Esophagus muscularis mucosa (tissue), 4 donors: ENCODE measurements around the gene FGFBP1.

Source experiments
- CTCF ChIP-seq, 3 experiments: fragments of 200-600 bp in 2 of 3; fragments of 450-650 bp in 1 of 3; sonication (generic) in 2 of 3; IDR thresholded peaks; one replicate each; pipeline ENCODE4 v1.5.1; 2017 to 2019; ENCODE audit warnings: antibody characterized with exemption in 3 of 3, mild to moderate bottlenecking in 2 of 3, moderate library complexity in 1 of 3
- EP300 ChIP-seq: sonication (generic); formaldehyde crosslinking; IDR thresholded peaks from one replicate; pipeline ENCODE4 v1.6.1; 2017; ENCODE audit warnings: antibody characterized with exemption
- POLR2A ChIP-seq: fragments of 450-650 bp; IDR thresholded peaks from one replicate; pipeline ENCODE4 v1.6.1; 2017; ENCODE audit warnings: antibody characterized with exemption, moderate library complexity, mild to moderate bottlenecking, low read depth
- POLR2AphosphoS5 ChIP-seq, 2 donors: sonication (generic); formaldehyde crosslinking; IDR thresholded peaks; one replicate each; pipeline ENCODE4 v1.6.1; 2017; ENCODE audit warnings: antibody characterized with exemption in 2 of 2

GRCh38 chr4:15931451-15932210, 6.9 kb downstream of the FGFBP1 start:
- TF ChIP-seq CTCF (IDR thresholded peaks at IDR 0.05) (no peak), POLR2A (no peak), POLR2AphosphoS5 (IDR thresholded peaks at IDR 0.05) (no peak), EP300 (no peak)
